GM18951 (cell line): ENCODE results near the gene SHISA6.

ENCODE experiments used
- POLR2A ChIP-seq: IDR thresholded peaks from 4 replicates; pipeline ENCODE4 v1.6.1; 2011; ENCODE audit warnings: mild to moderate bottlenecking; ENCODE audit not compliant: insufficient read length, insufficient read depth; ENCODE audit errors: extremely low read depth
- in situ Hi-C: fragments of 300-500 bp; cut with MboI; formaldehyde crosslinking; loops from one replicate; pipeline ENCODE4 v1.12.0; 2022; ENCODE audit warnings: low sequenced_read_pairs, mixed read lengths, inconsistent platforms; ENCODE audit not compliant: unreplicated experiment

Gene SHISA6

DNA sequence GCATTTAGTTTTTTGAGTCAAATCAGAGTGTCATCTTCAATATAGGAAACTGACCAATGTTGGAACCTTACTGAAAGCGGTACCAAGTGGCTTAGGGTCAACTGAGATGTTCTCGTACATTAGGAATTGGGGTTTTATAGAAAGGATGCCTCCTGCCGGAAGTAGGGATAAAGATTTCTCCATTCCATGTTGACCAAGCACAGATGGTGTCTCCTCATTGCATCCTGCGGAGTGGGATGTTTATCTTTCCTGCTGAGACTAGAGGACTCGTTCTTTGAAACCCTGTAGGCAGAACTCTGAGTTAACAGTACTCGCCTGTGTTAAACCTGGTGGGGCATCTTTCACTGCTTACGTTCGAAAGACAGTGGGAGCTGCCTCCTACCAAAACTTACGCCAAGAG, 1.4 kb downstream of the SHISA6 start:
- TF ChIP-seq POLR2A: no peak
- in situ Hi-C loops: no loop called here

GRCh38 chr17:11244776-11245175, 3.8 kb downstream of the SHISA6 start:
- in situ Hi-C loops: no loop called here
- TF ChIP-seq POLR2A: no peak

- no peak for TF ChIP-seq POLR2A
- in situ Hi-C loops: no loop called here
Observed at GRCh38 chr17:11245187-11245586, 4.2 kb downstream of the SHISA6 start.

GRCh38 chr17:11245791-11246190, 4.8 kb downstream of the SHISA6 start:
- no peak for TF ChIP-seq POLR2A
- in situ Hi-C loops: no loop called here

DNA sequence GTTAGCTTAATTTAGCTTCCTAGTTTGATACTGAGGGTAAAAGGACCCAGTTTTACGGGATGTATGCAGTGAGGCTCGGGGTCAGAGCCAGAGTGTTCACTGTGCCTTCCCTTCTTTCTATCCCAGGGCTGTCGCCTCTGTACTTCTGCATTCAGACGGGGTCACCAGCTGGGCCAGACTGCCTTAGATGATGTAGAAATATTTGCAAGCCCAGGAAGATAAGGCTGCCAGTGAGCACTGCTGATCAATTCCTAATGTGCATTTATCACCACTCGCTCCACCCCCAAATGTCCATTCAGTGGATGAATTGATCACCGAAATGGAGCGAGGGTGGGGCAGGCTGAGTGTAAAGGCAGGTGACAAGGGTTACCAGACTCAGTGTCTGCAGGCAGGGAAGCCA, 9.1 kb downstream of the SHISA6 start:
- in situ Hi-C loops: no loop called here
- TF ChIP-seq POLR2A: no peak

DNA sequence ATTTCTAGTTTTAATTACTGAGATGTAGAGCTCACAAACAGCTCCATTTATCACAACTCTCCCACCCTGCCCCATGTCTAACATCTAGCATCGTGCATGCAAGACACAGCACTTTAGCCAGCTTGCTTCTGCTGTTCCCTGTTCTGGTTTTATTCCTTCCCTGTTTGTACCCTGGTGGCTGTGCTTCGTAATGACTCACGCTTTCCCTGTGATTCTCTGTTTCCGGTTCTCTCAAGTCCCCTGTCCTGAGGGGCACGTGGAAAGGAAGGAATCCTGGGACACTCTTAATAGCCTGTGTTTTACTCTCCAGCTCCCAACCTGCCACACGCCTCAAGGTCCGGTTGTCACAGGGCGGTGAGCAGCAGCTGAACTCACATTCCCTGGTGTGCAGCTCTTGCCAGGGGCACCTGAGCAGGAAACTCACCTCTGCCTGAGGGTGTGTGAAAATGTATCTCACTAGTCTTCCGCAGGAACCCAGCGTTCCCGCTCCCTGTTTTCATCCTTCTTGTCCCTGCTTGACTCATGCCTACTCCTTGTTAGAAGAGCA, 10.6 kb downstream of the SHISA6 start:
- in situ Hi-C loops: no loop called here
- TF ChIP-seq POLR2A: no peak

GRCh38 chr17:11252146-11252545, 11.1 kb downstream of the SHISA6 start:
- no peak for TF ChIP-seq POLR2A
- in situ Hi-C loops: no loop called here

GRCh38 chr17:11256877-11257276, 15.9 kb downstream of the SHISA6 start:
- in situ Hi-C loops: no loop called here

DNA sequence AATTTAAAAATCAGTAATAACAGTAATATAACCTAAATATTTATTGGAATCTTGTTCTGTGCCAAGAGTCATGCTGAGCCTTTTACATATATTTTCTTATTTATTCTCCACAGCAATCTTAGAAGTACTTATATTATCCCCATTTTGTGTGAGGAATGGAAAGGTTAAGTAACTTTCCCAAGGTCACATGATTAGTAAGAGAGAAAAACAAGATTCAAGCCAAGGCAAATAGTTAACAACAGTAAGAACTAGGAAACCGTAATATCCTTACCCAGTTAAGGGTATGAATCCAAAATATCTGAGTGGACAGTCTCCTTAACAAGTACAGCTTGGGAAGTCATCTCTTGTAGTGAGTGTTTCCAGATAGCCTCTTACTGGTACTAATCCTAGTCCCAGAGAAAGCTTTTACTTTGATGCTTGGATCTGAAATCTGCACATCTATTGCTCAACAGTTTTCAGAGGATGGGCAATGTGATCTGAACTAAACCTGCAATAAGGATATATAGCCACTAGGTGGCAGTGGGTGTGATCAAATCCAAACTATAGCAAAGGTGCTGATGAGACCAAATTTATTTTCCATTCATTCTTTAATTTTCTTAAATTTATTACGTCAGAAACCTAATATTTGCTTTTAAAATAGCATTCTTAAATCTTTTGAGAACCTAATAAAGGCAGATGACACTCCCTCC, 23.3 kb downstream of the SHISA6 start:
- in situ Hi-C loops: no loop called here

More at GRCh38 chr17:11256877-11257276, 15.9 kb downstream of the SHISA6 start:
- TF ChIP-seq POLR2A: no peak

DNA sequence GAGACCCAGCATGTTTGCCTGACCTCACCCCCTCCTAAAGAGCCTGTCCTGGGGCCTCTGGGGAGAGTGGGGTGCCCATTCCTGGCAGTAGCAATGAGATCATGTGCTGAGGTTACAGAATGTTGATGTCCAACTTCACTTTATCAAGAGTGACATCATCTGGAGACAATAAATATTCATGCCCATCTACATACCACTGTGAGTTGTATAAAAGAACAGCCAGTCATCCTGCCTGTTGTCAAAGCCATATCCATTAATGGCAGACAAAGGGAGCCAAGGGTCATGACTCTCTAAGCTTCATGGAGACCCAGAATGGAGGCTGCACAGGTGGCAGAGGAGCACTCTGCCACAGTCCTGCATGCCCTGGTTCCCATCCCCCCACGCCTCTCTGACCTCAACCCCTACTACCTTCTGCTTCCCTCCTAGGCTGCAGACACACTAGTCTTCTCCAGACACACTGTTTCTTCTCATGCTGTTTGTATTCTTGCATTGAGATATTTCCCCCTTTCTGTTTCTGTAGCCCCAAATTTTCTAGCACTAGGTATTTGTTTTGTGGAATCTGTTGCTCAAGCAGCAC, 27.1 kb downstream of the SHISA6 start:
- no peak for TF ChIP-seq POLR2A
- in situ Hi-C loops: no loop called here

More for the DNA sequence above, 23.3 kb downstream of the SHISA6 start:
- TF ChIP-seq POLR2A: no peak

- TF ChIP-seq POLR2A: no peak
- in situ Hi-C loops: no loop called here
Observed at GRCh38 chr17:11269210-11269609, 28.2 kb downstream of the SHISA6 start.

GRCh38 chr17:11272191-11272590, 31.2 kb downstream of the SHISA6 start:
- no peak for TF ChIP-seq POLR2A
- in situ Hi-C loops: no loop called here

- TF ChIP-seq POLR2A: no peak
- in situ Hi-C loops: no loop called here
Observed at GRCh38 chr17:11273596-11273995, 32.6 kb downstream of the SHISA6 start.

GRCh38 chr17:11274106-11274505, 33.1 kb downstream of the SHISA6 start:
- no peak for TF ChIP-seq POLR2A

GRCh38 chr17:11276486-11276885, 35.5 kb downstream of the SHISA6 start:
- in situ Hi-C loops: no loop called here

More at GRCh38 chr17:11274106-11274505, 33.1 kb downstream of the SHISA6 start:
- in situ Hi-C loops: no loop called here

More at GRCh38 chr17:11276486-11276885, 35.5 kb downstream of the SHISA6 start:
- no peak for TF ChIP-seq POLR2A
